Stimulated activated CD8-positive, alpha-beta memory T cell treated with anti-CD3 and anti-CD28 coated beads, Interleukin-12 subunit alpha, Interleukin-12 subunit beta, amount 100 ng/mL, for 4 hours (primary cell): ENCODE data around the gene SHROOM1.
"Not testable (repeated sequence)": the region's sequence is repeated elsewhere in the genome, so short reads cannot be mapped to it uniquely, and the experiment has no call there.

Experiments
- DNase-seq: peaks from one replicate; pipeline ENCODE4 v3.0.0-alpha.2; 2020; ENCODE audit warnings: low read depth

SHROOM1 gene

GRCh38 chr5:132807163-132807838, 23.1 kb downstream of the SHROOM1 start:
- DNase-seq: no peak

DNA sequence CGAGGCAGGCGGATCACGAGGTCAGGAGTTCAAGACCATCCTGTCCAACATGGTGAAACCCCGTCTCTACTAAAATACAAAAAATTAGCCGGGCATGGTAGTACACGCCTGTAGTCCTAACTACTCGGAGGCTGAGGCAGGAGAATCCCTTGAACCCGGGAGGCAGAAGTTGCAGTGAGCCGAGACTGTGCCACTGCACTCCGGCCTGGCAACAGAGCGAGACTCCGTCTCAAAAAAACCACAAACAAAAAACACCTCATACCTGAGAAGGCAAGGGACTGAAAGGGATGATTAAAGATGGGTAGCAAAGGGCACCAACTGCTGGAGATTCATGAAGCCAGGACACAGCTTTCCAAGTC, 23.7 kb downstream of the SHROOM1 start:
- not testable (repeated sequence) for DNase-seq

- DNase-seq: not testable (repeated sequence)
These were observed 24.6 kb downstream of the SHROOM1 start for GRCh38 chr5:132805872-132806271.

DNA sequence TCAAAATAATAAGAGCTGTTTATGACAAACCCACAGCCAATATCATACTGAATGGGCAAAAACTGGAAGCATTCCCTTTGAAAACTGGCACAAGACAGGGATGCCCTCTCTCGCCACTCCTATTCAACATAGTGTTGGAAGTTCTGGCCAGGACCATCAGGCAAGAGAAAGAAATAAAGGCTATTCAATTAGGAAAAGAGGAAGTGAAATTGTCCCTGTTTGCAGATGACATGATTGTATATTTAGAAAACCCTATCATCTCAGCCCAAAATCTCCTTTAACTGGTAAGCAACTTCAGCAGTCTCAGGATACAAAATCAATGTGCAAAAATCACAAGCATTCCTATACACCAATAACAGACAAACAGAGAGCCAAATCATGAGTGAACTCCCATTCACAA, 26.2 kb downstream of the SHROOM1 start:
- DNase-seq: not testable (repeated sequence)

GRCh38 chr5:132802685-132803066, 27.8 kb downstream of the SHROOM1 start:
- not testable (repeated sequence) for DNase-seq

- no peak for DNase-seq
These were observed 28.3 kb downstream of the SHROOM1 start for GRCh38 chr5:132802044-132802684.

DNA sequence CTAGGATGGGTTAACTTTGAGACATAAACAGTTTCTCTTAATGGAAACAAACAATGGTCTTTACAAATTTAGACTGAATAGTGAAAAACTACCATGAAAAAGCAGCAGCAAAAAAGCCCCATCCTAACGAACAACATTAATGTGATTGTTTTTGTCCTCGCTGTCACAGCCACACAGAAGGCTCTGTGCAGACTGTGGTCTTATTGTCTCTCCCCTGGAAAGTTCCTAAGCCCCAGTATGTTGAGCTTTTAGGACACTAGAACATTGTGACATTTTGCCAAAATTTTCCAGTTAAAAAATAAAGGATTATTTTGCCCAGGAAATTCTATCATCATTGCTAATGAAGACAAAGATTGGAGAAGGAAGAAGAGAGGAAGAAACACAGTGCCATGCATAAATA, 29.9 kb downstream of the SHROOM1 start:
- no peak for DNase-seq

GRCh38 chr5:132799392-132799791, 31.1 kb downstream of the SHROOM1 start:
- DNase-seq: no peak

DNA sequence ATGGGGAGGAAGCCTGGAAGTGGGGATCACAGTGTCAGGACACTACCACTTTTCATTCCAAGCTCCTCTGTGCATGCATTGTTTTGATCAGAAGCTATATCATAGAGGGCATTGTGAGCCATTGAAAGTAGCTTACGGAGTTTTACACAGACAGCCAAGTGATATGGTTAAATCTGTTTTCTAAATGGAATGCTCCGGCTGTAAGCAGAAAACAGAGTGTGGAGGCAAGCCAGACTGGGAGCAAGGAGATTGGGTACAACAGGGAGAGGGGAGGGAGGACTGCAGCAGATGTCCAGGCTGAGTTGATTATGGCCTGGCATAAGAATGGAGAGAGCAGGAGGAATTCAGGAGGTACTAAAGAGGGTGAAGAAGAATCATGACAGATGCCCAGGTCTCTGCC, 32.8 kb downstream of the SHROOM1 start:
- DNase-seq: no peak

GRCh38 chr5:132791026-132791425, 39.4 kb downstream of the SHROOM1 start:
- no peak for DNase-seq

- no peak for DNase-seq
These were observed 40.1 kb downstream of the SHROOM1 start for GRCh38 chr5:132790201-132790865.

DNA sequence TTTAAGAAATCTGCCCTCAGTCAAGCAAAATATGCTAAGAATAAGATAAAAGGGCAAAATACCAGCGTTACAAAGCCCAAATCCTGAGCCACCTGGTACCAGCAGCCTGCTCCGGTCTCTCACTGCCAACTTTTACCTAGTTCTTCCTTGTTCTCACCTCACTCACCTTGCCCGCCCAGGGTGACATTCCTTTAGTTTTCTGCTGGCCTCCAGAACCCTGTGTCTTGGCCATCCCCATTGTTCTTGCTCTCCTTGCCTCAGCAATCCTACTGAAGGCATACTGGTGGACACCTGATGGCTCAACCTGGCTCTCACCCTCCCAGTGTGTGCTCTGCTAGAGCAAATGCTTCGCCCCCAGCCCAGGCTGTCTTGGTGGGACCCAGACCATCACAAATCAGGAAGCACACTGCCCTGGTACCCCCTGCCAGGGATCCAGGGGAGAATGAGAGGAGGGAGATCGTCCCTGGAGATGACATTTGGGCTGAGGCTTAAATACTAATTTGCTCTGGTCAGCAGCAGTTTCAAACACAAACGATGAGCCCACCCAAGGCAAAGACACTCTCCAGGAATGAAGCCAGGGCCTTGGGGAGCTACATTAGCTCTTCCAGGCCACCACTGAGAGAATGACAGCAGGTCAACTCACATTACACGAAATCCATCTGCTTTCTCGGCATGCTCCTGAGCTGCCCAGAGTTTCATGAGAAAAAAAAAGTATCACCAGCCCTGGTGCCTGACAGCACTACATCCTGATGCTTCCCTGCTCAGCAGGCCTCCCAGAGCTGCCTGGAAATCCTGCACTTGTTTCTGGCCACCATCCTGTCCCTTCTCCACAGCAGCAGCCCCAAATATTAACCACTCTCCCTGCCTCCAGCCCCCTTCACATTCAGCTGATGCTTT, 41.2 kb downstream of the SHROOM1 start:
- no peak for DNase-seq

DNA sequence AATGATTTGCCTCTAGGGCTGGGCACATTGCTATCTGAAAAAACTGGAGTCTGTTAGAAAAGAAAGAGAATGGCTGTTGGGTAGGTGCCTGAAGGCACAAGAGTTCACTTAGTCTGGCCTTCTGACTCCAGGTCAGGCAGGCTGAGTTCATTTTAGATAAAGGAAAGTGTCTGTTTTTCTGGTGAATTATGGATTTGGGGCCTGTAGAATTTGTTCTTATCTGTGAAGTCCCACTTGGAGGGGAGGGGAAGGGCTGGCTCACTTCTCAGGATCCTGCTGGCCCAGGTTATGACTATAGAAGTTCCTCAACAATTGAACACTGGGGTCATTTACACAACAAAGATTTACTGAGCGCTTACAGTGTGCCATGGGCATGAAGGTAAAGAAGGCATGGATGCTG, 41.9 kb downstream of the SHROOM1 start:
- DNase-seq: no peak

GRCh38 chr5:132787076-132787475, 43.4 kb downstream of the SHROOM1 start:
- DNase-seq: no peak

GRCh38 chr5:132785864-132786263, 44.6 kb downstream of the SHROOM1 start:
- DNase-seq: no peak

GRCh38 chr5:132785365-132785764, 45.1 kb downstream of the SHROOM1 start:
- DNase-seq: no peak

DNA sequence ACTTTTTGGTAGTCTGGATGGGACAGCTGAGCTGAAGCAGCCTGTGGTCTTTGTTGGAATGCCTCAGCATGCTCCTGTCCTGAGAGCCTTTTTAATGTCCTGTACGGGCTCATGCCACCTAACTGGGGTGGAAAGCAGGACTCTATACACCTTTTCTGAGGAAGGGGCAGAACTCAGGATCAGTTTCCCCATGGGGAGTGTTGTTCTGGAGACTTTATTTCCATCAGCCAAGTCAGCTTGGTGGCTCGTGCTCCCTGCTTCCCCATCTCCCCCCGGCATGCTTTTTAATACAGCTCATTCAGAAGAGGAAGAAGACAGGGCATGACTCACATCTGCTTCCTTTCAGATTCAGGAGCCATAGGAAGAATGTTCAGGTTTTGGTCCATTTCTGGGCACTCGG, 48.3 kb downstream of the SHROOM1 start:
- no peak for DNase-seq

DNA sequence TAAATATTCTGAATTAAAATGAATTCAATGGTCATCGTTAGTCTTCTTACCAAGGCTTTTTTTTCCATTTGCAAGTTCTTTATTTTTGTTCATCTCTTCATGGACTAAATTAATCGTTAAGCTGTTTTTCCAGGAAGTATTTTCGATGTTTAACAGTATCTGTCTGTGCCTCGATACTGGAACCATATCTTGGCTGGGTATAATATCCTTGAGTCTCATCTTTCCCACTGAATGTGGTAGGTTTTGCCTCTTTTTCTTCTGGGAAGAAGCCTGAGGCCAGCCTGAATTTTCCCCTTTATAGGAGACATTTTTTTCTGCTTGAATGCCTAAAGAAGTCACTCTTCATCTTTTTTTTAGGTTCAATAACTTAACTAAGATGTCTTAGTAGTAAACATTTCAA, 49.4 kb downstream of the SHROOM1 start:
- DNase-seq: no peak

GRCh38 chr5:132780577-132780976, 49.9 kb downstream of the SHROOM1 start:
- no peak for DNase-seq

DNA sequence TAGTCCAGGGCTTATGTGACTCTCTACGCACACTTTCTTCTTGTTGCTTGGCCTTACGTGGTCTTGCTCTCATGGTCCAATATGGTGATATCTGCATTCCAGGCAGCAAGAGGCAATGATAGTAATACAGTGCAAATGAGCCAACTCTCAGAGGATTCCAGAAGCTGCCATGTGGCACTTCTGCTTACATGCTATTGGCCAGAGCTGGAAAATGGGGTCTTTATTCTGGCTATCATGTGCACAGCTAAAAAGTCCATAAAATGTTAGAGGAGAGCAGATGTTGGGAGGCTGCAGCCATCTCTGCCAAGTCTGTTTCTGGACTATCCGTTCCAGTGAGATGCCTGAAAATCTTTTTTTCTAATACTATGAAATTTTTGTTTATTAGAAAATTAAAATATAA, 50.5 kb downstream of the SHROOM1 start:
- no peak for DNase-seq

GRCh38 chr5:132778856-132779255, 51.6 kb downstream of the SHROOM1 start:
- DNase-seq: no peak

DNA sequence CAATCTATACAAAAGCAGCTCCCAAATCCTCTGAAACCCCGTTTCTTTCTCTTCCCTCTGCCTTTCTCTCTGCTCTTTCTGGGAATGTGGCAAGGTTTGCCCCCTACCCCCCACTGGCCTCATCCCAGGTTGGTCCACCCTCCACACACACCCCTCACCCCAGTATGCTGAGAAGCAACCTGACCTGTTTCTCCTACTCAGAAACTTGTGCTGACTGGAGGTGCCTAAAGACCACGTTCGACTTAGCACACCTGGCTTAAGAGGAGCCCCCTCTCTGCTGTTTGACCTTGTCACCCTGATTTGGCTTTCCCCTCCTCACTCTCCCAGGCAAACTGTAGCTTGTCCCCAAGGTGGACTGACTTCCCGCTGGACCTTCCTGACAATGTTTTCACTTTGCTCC, 52.3 kb downstream of the SHROOM1 start:
- DNase-seq: no peak
